ENCODE measurements around the gene DUSP1. TPM values are rescaled to one million over a fixed set of nuclear protein-coding genes. Genes with fewer than 3 reads are reported as not detected.
A peak's percentile ranks its signal among the peaks of the same experiment; 100 is the strongest.

Gene DUSP1
- total RNA-seq, 4 donors from 2014 or later, result 469 to 701 (median 567) TPM

GRCh38 chr5:172724242-172725183 is 46.5 kb downstream of the DUSP1 start:
- Histone ChIP-seq H3K27ac (no peak overlapping the region), H3K27me3 (no peaks in the 10 kb centered on the region), H3K9me3 (no peaks in the 10 kb centered on the region), H3K4me3 (no peak overlapping the region), H3K36me3 (no peaks in the 10 kb centered on the region), H3K4me1 (peaks cover 2 to 7% (median 6%) of the 10 kb centered on the region in 4 donors)
- TF ChIP-seq EP300 (IDR thresholded peaks at IDR 0.05; ENCODE audit: low read depth), result no peak
- TF ChIP-seq, protein P1, sequence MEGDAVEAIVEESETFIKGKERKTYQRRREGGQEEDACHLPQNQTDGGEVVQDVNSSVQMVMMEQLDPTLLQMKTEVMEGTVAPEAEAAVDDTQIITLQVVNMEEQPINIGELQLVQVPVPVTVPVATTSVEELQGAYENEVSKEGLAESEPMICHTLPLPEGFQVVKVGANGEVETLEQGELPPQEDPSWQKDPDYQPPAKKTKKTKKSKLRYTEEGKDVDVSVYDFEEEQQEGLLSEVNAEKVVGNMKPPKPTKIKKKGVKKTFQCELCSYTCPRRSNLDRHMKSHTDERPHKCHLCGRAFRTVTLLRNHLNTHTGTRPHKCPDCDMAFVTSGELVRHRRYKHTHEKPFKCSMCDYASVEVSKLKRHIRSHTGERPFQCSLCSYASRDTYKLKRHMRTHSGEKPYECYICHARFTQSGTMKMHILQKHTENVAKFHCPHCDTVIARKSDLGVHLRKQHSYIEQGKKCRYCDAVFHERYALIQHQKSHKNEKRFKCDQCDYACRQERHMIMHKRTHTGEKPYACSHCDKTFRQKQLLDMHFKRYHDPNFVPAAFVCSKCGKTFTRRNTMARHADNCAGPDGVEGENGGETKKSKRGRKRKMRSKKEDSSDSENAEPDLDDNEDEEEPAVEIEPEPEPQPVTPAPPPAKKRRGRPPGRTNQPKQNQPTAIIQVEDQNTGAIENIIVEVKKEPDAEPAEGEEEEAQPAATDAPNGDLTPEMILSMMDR (IDR thresholded peaks at IDR 0.05), result no peak
- no peak for TF ChIP-seq POLR2AphosphoS5 (IDR thresholded peaks at IDR 0.05)
- no peak for TF ChIP-seq POLR2A (IDR thresholded peaks at IDR 0.05)
- no peak for DNase-seq
- in situ Hi-C loops (cut with MboI; ENCODE audit: low pct_ligation_motif_present in 1 of 4, low pct_unique_long_range_greater_than_20kb in 1 of 4, low sequenced_read_pairs in 3 of 4) (loop anchor here in 2 of 4 donors (25.0 kb wide), 1 partner anchor 413 kb away; the partner anchor contains the start of gene BNIP1 (in 2 of the 2)), intact Hi-C loops (cut with DNase I; ENCODE audit: low total_unique reads) (no loop called here)
- 75 to 78% methylated on average over 7 to 22 of the region's 22 CpGs for WGBS, 2 donors (ENCODE audit: low coverage in 1 of 2)

DNA sequence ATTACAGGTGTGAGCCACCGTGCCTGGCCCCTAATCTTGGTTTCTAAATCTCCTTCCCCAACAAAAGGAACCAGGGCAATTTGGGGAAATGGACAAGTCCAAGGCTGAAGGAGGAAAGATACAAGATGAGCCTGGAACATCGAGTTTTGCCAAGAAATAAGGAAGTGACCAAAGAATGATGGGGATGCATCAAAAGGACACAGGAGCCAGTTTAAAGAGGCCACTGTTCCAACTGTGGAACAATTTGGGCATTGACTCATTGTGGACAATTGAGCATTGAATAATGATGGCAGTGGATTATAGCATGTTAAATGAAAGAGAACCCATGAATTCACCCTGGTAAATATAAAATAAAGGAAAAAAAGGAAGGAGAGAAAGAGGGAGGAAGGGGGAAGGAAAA is 47.5 kb downstream of the DUSP1 start:
- H3K27me3 ChIP-seq, result no peaks in the 10 kb centered on the region
- no peak overlapping the region for H3K27ac ChIP-seq
- H3K4me3 ChIP-seq, result no peak overlapping the region
- in situ Hi-C loops (cut with MboI; ENCODE audit: low pct_ligation_motif_present in 1 of 4, low pct_unique_long_range_greater_than_20kb in 1 of 4, low sequenced_read_pairs in 3 of 4) (loop anchor here in 2 of 4 donors (25.0 kb wide), 1 partner anchor 414 kb away; the partner anchor contains the start of gene BNIP1 (in 2 of the 2)), intact Hi-C loops (cut with DNase I; ENCODE audit: low total_unique reads) (no loop called here)
- no peaks in the 10 kb centered on the region for H3K36me3 ChIP-seq
- peaks cover 2 to 7% (median 6%) of the 10 kb centered on the region in 4 donors for H3K4me1 ChIP-seq
- 29 to 64% methylated on average over 1 to 2 of the region's 2 CpGs for WGBS, 2 donors (ENCODE audit: low coverage in 1 of 2)
- no peak for DNase-seq
- no peak for TF ChIP-seq POLR2AphosphoS5 (IDR thresholded peaks at IDR 0.05)
- TF ChIP-seq, protein P1 (IDR thresholded peaks at IDR 0.05), result no peak
- no peak for TF ChIP-seq EP300 (IDR thresholded peaks at IDR 0.05; ENCODE audit: low read depth)
- TF ChIP-seq POLR2A (IDR thresholded peaks at IDR 0.05), result no peak
- H3K9me3 ChIP-seq, result no peaks in the 10 kb centered on the region

DNA sequence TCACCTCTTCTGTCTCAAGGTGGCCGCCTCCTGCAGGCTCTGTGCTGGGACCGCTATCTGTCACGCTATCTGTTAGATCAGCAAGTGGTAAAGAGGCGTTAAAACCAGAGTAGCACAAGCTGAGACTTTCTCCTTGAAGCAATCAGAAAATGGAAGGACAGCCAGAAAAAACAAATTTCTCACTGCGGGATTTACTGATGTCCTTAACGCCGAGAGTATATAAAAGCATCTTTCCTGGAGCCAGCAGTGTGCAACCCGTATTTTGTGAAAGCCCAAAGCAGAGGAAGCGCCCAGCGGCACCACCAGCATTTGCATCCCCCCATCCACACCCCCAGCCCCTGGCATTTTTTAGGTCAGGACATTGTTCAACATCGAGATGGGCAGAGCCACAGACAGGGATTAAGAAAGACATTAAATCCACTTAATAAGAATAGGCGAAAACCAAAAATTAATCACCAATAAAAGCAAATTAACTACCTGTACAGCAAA is 48.6 kb downstream of the DUSP1 start:
- Histone ChIP-seq H3K9me3 (no peaks in the 10 kb centered on the region), H3K4me3 (no peak overlapping the region), H3K27ac (peak overlapping the region in 1 of 4 donors; percentile 36), H3K4me1 (peaks cover 2 to 8% (median 6%) of the 10 kb centered on the region in 4 donors), H3K36me3 (no peaks in the 10 kb centered on the region), H3K27me3 (no peaks in the 10 kb centered on the region)
- DNase-seq, result no peak
- 70 to 77% methylated on average over 12 of the region's 12 CpGs for WGBS, 2 donors (ENCODE audit: low coverage in 1 of 2)
- in situ Hi-C loops (cut with MboI; ENCODE audit: low pct_ligation_motif_present in 1 of 4, low pct_unique_long_range_greater_than_20kb in 1 of 4, low sequenced_read_pairs in 3 of 4) (loop anchor here in 2 of 4 donors (25.0 kb wide), 1 partner anchor 415 kb away; the partner anchor contains the start of gene BNIP1 (in 2 of the 2)), intact Hi-C loops (cut with DNase I; ENCODE audit: low total_unique reads) (no loop called here)
- TF ChIP-seq POLR2A (IDR thresholded peaks at IDR 0.05), result no peak
- no peak for TF ChIP-seq POLR2AphosphoS5 (IDR thresholded peaks at IDR 0.05)
- TF ChIP-seq, protein P1 (IDR thresholded peaks at IDR 0.05), result no peak
- TF ChIP-seq EP300 (IDR thresholded peaks at IDR 0.05; ENCODE audit: low read depth), result no peak

All from transverse colon (tissue), 4 donors.